Diencephalon (tissue), 1 donor: ENCODE data around the gene COL4A4. TPM values are rescaled to one million over a fixed set of nuclear protein-coding genes. Genes with fewer than 3 reads are reported as not detected.

Source experiments
- small RNA-seq: library from RNA; depleted of rRNA; stranded (forward); fragments of <200 nt; gene quantifications from one replicate; pipeline ENCODE3, GENCODE V24; 2014
- total RNA-seq: library from RNA; depleted of rRNA; stranded (reverse); fragments of >200 nt; gene quantifications from one replicate; pipeline ENCODE4 v1.2.3, GENCODE V29; 2014

COL4A4 gene
- total RNA-seq = 2.1 TPM

DNA sequence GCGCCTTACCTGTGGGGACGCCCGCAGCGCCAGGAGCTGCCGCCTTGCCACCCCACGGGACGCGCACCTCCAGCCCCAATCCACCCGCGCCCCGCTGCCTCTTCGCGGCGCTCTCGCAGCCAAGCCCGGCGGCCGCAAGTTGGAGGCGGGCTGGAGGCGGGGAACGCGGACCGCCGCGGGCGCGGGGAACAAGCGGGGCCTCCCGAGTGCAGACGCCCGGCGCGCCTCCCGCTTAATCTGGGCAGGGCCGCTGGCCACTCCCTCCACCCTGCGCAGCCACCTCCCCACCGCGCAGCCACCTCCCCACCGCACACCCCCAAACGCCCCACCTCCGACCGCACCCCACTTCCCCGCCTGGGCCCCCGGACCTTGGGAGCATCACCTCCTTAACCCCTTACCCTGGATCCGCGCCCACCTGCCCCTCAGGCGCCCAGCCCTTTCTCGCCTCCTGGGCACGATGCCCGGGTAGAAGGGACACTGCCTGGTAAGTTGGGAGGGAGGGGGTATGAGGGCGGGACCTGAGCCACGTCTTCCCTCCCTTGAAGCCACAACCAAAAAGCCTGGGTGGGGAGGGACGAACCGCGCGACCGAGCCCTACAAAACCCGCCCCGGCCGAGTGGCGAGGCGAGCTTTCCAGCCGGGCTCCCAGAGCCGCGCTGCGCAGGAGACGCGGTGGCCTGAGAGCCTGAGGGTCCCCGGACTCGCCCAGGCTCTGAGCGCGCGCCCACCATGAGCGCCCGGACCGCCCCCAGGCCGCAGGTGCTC is at the start of gene COL4A4, which contains the start of gene COL4A3:
Gene COL4A4, minus strand, starts transcription at position 208 of the 765 bp plus-strand sequence. CDS start 16,722 bp downstream, outside the sequence.
Gene COL4A3, plus strand, starts transcription at position 627 of the 765 bp plus-strand sequence. Its CDS starts 103 bp downstream, at position 730.

Small RNA genes lying within 50 kb of the gene (small RNA-seq; reads per million reads assigned to genes)
- gene RF00554 = not detected

Other genes with a start within 250 kb of the COL4A4 start
- gene COL4A3, start 419 bp upstream of the COL4A4 start, total RNA-seq = 1.8 TPM
- 115 TPM for gene MFF, start 161.0 kb upstream of the COL4A4 start, total RNA-seq
- not detected for gene TM4SF20, start 215.1 kb upstream of the COL4A4 start, total RNA-seq
- gene SCYGR1, start 223.7 kb upstream of the COL4A4 start, total RNA-seq = not detected